ENCODE results near the gene HSPA1L. TPM values are rescaled to one million over a fixed set of nuclear protein-coding genes. Genes with fewer than 3 reads are reported as not detected.
"Not testable (repeated sequence)": the region's sequence is repeated elsewhere in the genome, so short reads cannot be mapped to it uniquely, and the experiment has no call there.

The HSPA1L gene
- total and polyA plus RNA-seq, 7 experiments from 2014 or later, result 2.3 to 5.5 (median 3.7) TPM

- H3K27ac ChIP-seq (ENCODE audit: low read depth, low read length), result peak overlapping the region; percentile 81
- ChIA-PET CTCF (interaction anchor here (0.6 kb wide), 2 partner anchors 66 to 83 kb away, joined by 3 read pairs; no protein-coding TSS in a partner anchor), POLR2A (interaction anchor here (0.6 to 1.4 kb wide), 5 partner anchors 83 to 280 kb away, joined by 3 to 5 read pairs (median 4); partner anchors contain the start of genes ABHD16A, DDX39B and LY6G5C)
- no peaks in the 10 kb centered on the region for H3K27me3 ChIP-seq (ENCODE audit: control insufficient read depth in 2 of 2, insufficient read depth in 2 of 2, low read length in 2 of 2)
- H3K4me1 ChIP-seq (ENCODE audit: control insufficient read depth in 2 of 2, insufficient read depth in 2 of 2, low read length in 2 of 2), result peaks cover 21 to 23% of the 10 kb centered on the region in 2 donors
- no peaks in the 10 kb centered on the region for H3K9me3 ChIP-seq (ENCODE audit: control insufficient read depth in 2 of 3, low read length in 3 of 3)
- Mint-ChIP-seq H3K27ac (peak overlapping the region; percentile 87 to 98 (median 94)), H3K36me3 (peaks cover 0 to 13% (median 0%) of the 10 kb centered on the region in 5 donors), H3K27me3 (no peaks in the 10 kb centered on the region), H3K4me3 (peak overlapping the region; percentile 92 to 98 (median 94)), H3K4me1 (peaks cover 5 to 64% (median 54%) of the 10 kb centered on the region in 7 donors), H3K9me3 (no peaks in the 10 kb centered on the region)
- peak overlapping the region; percentile 92 for H3K4me3 ChIP-seq (ENCODE audit: low read length)
- peak; percentile 34 for ATAC-seq
- peak in 1 of 9 donors; percentile 79 for DNase-seq
- intact Hi-C loops (cut with micrococcal nuclease), result loop anchor here (1.0 to 10.0 kb wide), 2 partner anchors 156 to 373 kb away; partner anchors contain the start of genes GPSM3 (in 1 of the 2) and PBX2 (in 1 of the 2)
- H3K36me3 ChIP-seq (ENCODE audit: control insufficient read depth in 2 of 3, insufficient read depth in 3 of 3, low read length in 3 of 3), result no peaks in the 10 kb centered on the region
These were observed 6.4 kb upstream of the HSPA1L start for GRCh38 chr6:31821301-31822035.

- peak overlapping the region in 6 of 9 donors; percentile 82 to 98 (median 95) for H3K27ac Mint-ChIP-seq
- peaks cover 21% of the 10 kb centered on the region in 2 donors for H3K4me1 ChIP-seq (ENCODE audit: control insufficient read depth in 2 of 2, insufficient read depth in 2 of 2, low read length in 2 of 2)
- H3K9me3 Mint-ChIP-seq; H3K27ac ChIP-seq (ENCODE audit: low read depth, low read length); H3K4me3 ChIP-seq (ENCODE audit: low read length); H3K9me3 ChIP-seq (ENCODE audit: control insufficient read depth in 2 of 3, low read length in 3 of 3); DNase-seq; CTCF ChIA-PET; ATAC-seq; H3K36me3 ChIP-seq (ENCODE audit: control insufficient read depth in 2 of 3, insufficient read depth in 3 of 3, low read length in 3 of 3); H3K27me3 ChIP-seq (ENCODE audit: control insufficient read depth in 2 of 2, insufficient read depth in 2 of 2, low read length in 2 of 2); H3K27me3 Mint-ChIP-seq: not testable (repeated sequence)
- peaks cover 5 to 56% (median 50%) of the 10 kb centered on the region in 7 donors for H3K4me1 Mint-ChIP-seq
- POLR2A ChIA-PET, result interaction anchor here (1.0 to 3.7 kb wide), 6 partner anchors 10 to 91 kb away, joined by 3 to 23 read pairs (median 4); partner anchors contain the start of genes DDAH2, LSM2 and VARS1
- intact Hi-C loops (cut with micrococcal nuclease), result loop anchor here in 1 of 2 donors (10.0 kb wide), 1 partner anchor 374 kb away; the partner anchor contains the start of genes GPSM3 and PBX2
- H3K36me3 Mint-ChIP-seq, result peaks cover 0 to 13% (median 0%) of the 10 kb centered on the region in 5 donors
- H3K4me3 Mint-ChIP-seq, result peak overlapping the region in 9 of 10 donors; percentile 92 to 98 (median 95)
These were observed 5.3 kb upstream of the HSPA1L start for GRCh38 chr6:31820399-31820798.

- H3K36me3 Mint-ChIP-seq, result peaks cover 0 to 13% (median 0%) of the 10 kb centered on the region in 5 donors
- peak overlapping the region in 8 of 9 donors; percentile 32 to 85 (median 64) for H3K27ac Mint-ChIP-seq
- Histone ChIP-seq H3K4me1 (ENCODE audit: control insufficient read depth in 2 of 2, insufficient read depth in 2 of 2, low read length in 2 of 2) (peaks cover 21% of the 10 kb centered on the region in 2 donors), H3K4me3 (ENCODE audit: low read length) (no peak overlapping the region), H3K27ac (ENCODE audit: low read depth, low read length) (no peak overlapping the region), H3K9me3 (ENCODE audit: control insufficient read depth in 2 of 3, low read length in 3 of 3) (no peaks in the 10 kb centered on the region), H3K27me3 (ENCODE audit: control insufficient read depth in 2 of 2, insufficient read depth in 2 of 2, low read length in 2 of 2) (no peaks in the 10 kb centered on the region), H3K36me3 (ENCODE audit: control insufficient read depth in 2 of 3, insufficient read depth in 3 of 3, low read length in 3 of 3) (peaks cover 0 to 4% (median 0%) of the 10 kb centered on the region in 3 experiments)
- peak overlapping the region in 8 of 10 donors; percentile 47 to 77 (median 60) for H3K4me3 Mint-ChIP-seq
- POLR2A ChIA-PET, result interaction anchor here (0.8 to 3.7 kb wide), 7 partner anchors 10 to 261 kb away, joined by 3 to 23 read pairs (median 4); partner anchors contain the start of genes DDAH2, LSM2 and VARS1
- intact Hi-C loops (cut with micrococcal nuclease), result loop anchor here in 1 of 2 donors (10.0 kb wide), 1 partner anchor 375 kb away; the partner anchor contains the start of genes GPSM3 and PBX2
- H3K27me3 Mint-ChIP-seq, result no peaks in the 10 kb centered on the region
- DNase-seq (no peak), ATAC-seq (no peak)
- peaks cover 5 to 52% (median 47%) of the 10 kb centered on the region in 7 donors for H3K4me1 Mint-ChIP-seq
- H3K9me3 Mint-ChIP-seq, result no peaks in the 10 kb centered on the region
- CTCF ChIA-PET, result interaction anchor here (0.5 kb wide), 1 partner anchor 270 kb away, joined by 3 read pairs; no protein-coding TSS in a partner anchor
These were observed 4.8 kb upstream of the HSPA1L start for GRCh38 chr6:31819871-31820299.

GRCh38 chr6:31817929-31818511 is 2.9 kb upstream of the HSPA1L start:
- H3K27ac Mint-ChIP-seq, result peak overlapping the region; percentile 70 to 97 (median 91)
- POLR2A ChIA-PET, result interaction anchor here (0.9 to 3.7 kb wide), 14 partner anchors 9 to 165 kb away, joined by 3 to 23 read pairs (median 6); partner anchors contain the start of genes ABHD16A, BAG6, C6orf47 and DDAH2
- H3K4me3 Mint-ChIP-seq, result peak overlapping the region; percentile 72 to 98 (median 88)
- not testable (repeated sequence) for H3K27me3 Mint-ChIP-seq; H3K36me3 ChIP-seq (ENCODE audit: control insufficient read depth in 2 of 3, insufficient read depth in 3 of 3, low read length in 3 of 3); H3K9me3 Mint-ChIP-seq; DNase-seq; H3K9me3 ChIP-seq (ENCODE audit: control insufficient read depth in 2 of 3, low read length in 3 of 3); H3K27me3 ChIP-seq (ENCODE audit: control insufficient read depth in 2 of 2, insufficient read depth in 2 of 2, low read length in 2 of 2); ATAC-seq
- CTCF ChIA-PET, result interaction anchor here (0.6 to 1.5 kb wide), 11 partner anchors 11 to 144 kb away, joined by 3 to 9 read pairs (median 4); partner anchors contain the start of genes LSM2 and VARS1
- peaks cover 28 to 31% of the 10 kb centered on the region in 2 donors for H3K4me1 ChIP-seq (ENCODE audit: control insufficient read depth in 2 of 2, insufficient read depth in 2 of 2, low read length in 2 of 2)
- H3K36me3 Mint-ChIP-seq, result peaks cover 0 to 13% (median 0%) of the 10 kb centered on the region in 5 donors
- H3K27ac ChIP-seq (ENCODE audit: low read depth, low read length), result peak overlapping the region; percentile 65
- H3K4me3 ChIP-seq (ENCODE audit: low read length), result peak overlapping the region; percentile 59
- intact Hi-C loops (cut with micrococcal nuclease), result loop anchor here in 1 of 2 donors (2.0 kb wide), 3 partner anchors 13 to 89 kb away; partner anchors contain the start of gene DDAH2
- peaks cover 7 to 58% (median 51%) of the 10 kb centered on the region in 7 donors for H3K4me1 Mint-ChIP-seq

- peak overlapping the region; percentile 70 to 97 (median 91) for H3K27ac Mint-ChIP-seq
- Histone ChIP-seq H3K4me3 (ENCODE audit: low read length) (peak overlapping the region; percentile 59), H3K27ac (ENCODE audit: low read depth, low read length) (peak overlapping the region; percentile 65), H3K4me1 (ENCODE audit: control insufficient read depth in 2 of 2, insufficient read depth in 2 of 2, low read length in 2 of 2) (peaks cover 28 to 37% of the 10 kb centered on the region in 2 donors)
- DNase-seq (peak in 6 of 9 donors; percentile 57 to 72 (median 70)), ATAC-seq (peak; percentile 63)
- CTCF ChIA-PET, result interaction anchor here (0.7 to 1.5 kb wide), 9 partner anchors 11 to 143 kb away, joined by 3 to 9 read pairs (median 4); partner anchors contain the start of genes LSM2 and VARS1
- not testable (repeated sequence) for H3K36me3 ChIP-seq (ENCODE audit: control insufficient read depth in 2 of 3, insufficient read depth in 3 of 3, low read length in 3 of 3); H3K27me3 ChIP-seq (ENCODE audit: control insufficient read depth in 2 of 2, insufficient read depth in 2 of 2, low read length in 2 of 2); H3K9me3 Mint-ChIP-seq; H3K9me3 ChIP-seq (ENCODE audit: control insufficient read depth in 2 of 3, low read length in 3 of 3); H3K27me3 Mint-ChIP-seq
- H3K36me3 Mint-ChIP-seq, result peaks cover 0 to 13% (median 0%) of the 10 kb centered on the region in 5 donors
- intact Hi-C loops (cut with micrococcal nuclease), result loop anchor here in 1 of 2 donors (2.0 kb wide), 3 partner anchors 13 to 89 kb away; partner anchors contain the start of gene DDAH2
- H3K4me3 Mint-ChIP-seq, result peak overlapping the region; percentile 72 to 98 (median 88)
- POLR2A ChIA-PET, result interaction anchor here (0.9 to 3.7 kb wide), 14 partner anchors 10 to 164 kb away, joined by 3 to 23 read pairs (median 6); partner anchors contain the start of genes ABHD16A, BAG6, C6orf47 and DDAH2
- peaks cover 11 to 57% (median 51%) of the 10 kb centered on the region in 7 donors for H3K4me1 Mint-ChIP-seq
These were observed 2.2 kb upstream of the HSPA1L start for GRCh38 chr6:31817133-31817928.

Measured in naive thymus-derived CD4-positive, alpha-beta T cell (primary cell).